Activated CD8-positive, alpha-beta T cell treated with anti-CD3 and anti-CD28 coated beads, Interleukin-2, amount 10 ng/mL, durations not matched to agents 7 days and 5 days (primary cell): Measurements from ENCODE around the gene HNRNPU. TPM values are rescaled to one million over a fixed set of nuclear protein-coding genes. Genes with fewer than 3 reads are reported as not detected.
"Not testable (repeated sequence)": the region's sequence is repeated elsewhere in the genome, so short reads cannot be mapped to it uniquely, and the experiment has no call there.

ENCODE experiments used
- ATAC-seq: fragments of 150-1000 bp; cut with Tn5 transposase; one replicate; pipeline ENCODE4 v1.10.0; 2021; ENCODE audit warnings: moderate library complexity
- CTCF ChIA-PET: fragments of 350-600 bp; sonication (Branson Sonifier 250); formaldehyde crosslinking; loops from one replicate; lab custom pipeline; 2021; ENCODE audit warnings: antibody characterized with exemption; lab: Charles Lee
- POLR2A ChIA-PET: fragments of 350-600 bp; sonication (Branson Sonifier 250); formaldehyde crosslinking; loops from one replicate; lab custom pipeline; 2021; ENCODE audit warnings: antibody characterized with exemption; lab: Charles Lee
- DNase-seq: peaks from one replicate; pipeline ENCODE4 v3.0.0-alpha.2; 2020
- H3K27ac Mint-ChIP-seq: one replicate; pipeline ENCODE4 v1.8.0; 2021; ENCODE audit warnings: mild to moderate bottlenecking, mixed read lengths
- H3K27me3 Mint-ChIP-seq: one replicate; pipeline ENCODE4 v1.8.0; 2021; ENCODE audit warnings: low read depth, mixed read lengths
- H3K36me3 Mint-ChIP-seq: one replicate; pipeline ENCODE4 v1.8.0; 2021; ENCODE audit warnings: low read depth, mixed read lengths
- H3K4me1 Mint-ChIP-seq: one replicate; pipeline ENCODE4 v1.8.0; 2021; ENCODE audit warnings: low read depth, mixed read lengths
- H3K4me3 Mint-ChIP-seq: one replicate; pipeline ENCODE4 v1.8.0; 2021; ENCODE audit warnings: mild to moderate bottlenecking, mixed read lengths
- H3K9me3 Mint-ChIP-seq: one replicate; pipeline ENCODE4 v1.8.0; 2022; ENCODE audit warnings: mixed read lengths; ENCODE audit not compliant: insufficient read depth
- total RNA-seq, 2 experiments: library from RNA; stranded (reverse); gene quantifications; one replicate each; pipeline ENCODE4 v1.2.3, GENCODE V29; 2021

The HNRNPU gene
- total RNA-seq, 2 experiments from 2014 or later = 432 to 435 TPM

DNA sequence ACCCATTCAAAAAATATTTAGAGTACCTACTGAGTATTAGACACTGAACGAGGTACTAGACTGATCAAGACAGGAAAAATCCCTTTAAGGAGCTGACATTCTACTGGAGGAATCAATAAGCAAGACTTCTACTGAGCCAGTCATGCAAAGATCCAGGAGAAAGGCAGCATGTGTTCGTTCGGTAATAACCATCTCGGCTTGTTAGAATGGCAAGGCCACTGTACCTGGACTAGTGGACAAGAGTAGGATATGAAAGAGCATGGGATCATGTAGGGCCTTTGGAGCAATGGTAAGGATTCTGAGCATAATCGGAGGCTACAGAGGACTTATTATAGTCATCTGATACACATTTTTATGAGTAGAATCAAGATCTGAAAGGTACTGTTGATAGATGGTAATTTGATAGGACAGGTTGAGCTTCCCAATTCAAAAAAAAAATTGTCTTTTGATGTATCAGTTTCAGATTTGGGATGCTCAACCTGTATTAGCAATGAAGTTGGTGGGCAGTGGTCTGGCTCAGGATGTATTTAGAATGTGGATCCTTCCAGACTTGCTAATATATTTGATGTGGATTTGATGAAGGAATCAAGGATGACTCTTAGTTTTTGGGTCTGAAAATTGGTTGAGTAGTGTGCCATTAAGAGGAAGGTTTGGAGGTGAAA lies 26.6 kb downstream of the HNRNPU start:
- ChIA-PET CTCF (interaction anchor here (1.1 to 2.6 kb wide), 5 partner anchors 19 to 205 kb away, joined by 3 to 17 read pairs (median 8); a partner anchor contains a TSS), POLR2A (interaction anchor here (5.2 to 12.0 kb wide), 2 partner anchors 17 to 26 kb away, joined by 163 to 180 read pairs; partner anchors contain the start of gene HNRNPU)
- DNase-seq (no peak), ATAC-seq (no peak)
- Mint-ChIP-seq H3K27me3 (no peaks in the 10 kb centered on the region), H3K36me3 (peaks cover 63% of the 10 kb centered on the region), H3K4me3 (peak overlapping the region; percentile 93), H3K27ac (peak overlapping the region; percentile 19), H3K9me3 (no peaks in the 10 kb centered on the region), H3K4me1 (peaks cover 67% of the 10 kb centered on the region)

DNA sequence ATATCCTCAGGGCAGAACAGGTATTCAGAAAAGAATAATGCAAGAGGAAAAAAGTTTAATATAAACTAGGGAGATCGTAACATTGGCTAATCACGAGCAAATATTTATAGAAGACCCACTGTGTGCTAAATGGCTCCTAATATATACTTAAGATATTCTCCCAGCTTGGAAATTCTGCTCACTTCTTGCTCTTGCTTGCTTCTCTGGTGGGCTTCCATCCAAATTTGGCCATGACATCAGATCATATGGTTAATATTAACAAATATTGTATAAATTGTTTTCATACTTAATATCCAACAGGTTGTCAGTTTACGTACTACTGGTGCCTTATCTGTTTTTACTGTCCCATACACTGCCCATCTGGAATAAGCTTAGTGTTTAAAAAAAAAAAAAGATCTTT lies 27.8 kb downstream of the HNRNPU start:
- no peaks in the 10 kb centered on the region for H3K9me3 Mint-ChIP-seq
- DNase-seq (no peak), ATAC-seq (no peak)
- H3K27me3 Mint-ChIP-seq = no peaks in the 10 kb centered on the region
- peak overlapping the region; percentile 93 for H3K4me3 Mint-ChIP-seq
- peaks cover 60% of the 10 kb centered on the region for H3K4me1 Mint-ChIP-seq
- ChIA-PET CTCF (interaction anchor here (1.1 to 2.8 kb wide), 6 partner anchors 20 to 206 kb away, joined by 3 to 21 read pairs (median 12); partner anchors contain the start of gene HNRNPU), POLR2A (interaction anchor here (0.6 to 12.0 kb wide), 7 partner anchors 10 to 236 kb away, joined by 3 to 180 read pairs (median 19); partner anchors contain the start of gene HNRNPU)
- H3K27ac Mint-ChIP-seq = peak overlapping the region; percentile 99
- peaks cover 55% of the 10 kb centered on the region for H3K36me3 Mint-ChIP-seq

DNA sequence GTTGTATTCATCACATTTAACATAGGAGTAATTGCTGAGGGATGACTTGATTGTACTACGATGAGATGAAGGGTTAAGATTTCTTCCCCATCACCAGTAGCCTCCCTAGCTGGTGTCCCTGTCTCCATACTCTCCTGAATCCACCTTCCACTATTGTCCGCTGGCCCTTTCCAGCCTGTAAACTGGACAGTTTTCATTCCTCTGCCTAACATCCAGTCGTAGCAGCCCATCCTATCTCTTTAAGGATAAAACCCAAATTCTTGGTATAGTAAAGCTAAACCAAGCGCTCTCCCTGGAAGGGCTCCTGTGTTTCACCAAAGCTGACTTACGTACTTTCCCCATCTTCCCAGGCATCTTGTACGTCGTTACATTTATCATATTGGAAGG lies 28.2 kb downstream of the HNRNPU start:
- H3K27me3 Mint-ChIP-seq = no peaks in the 10 kb centered on the region
- CTCF ChIA-PET = interaction anchor here (1.0 to 2.8 kb wide), 5 partner anchors 20 to 207 kb away, joined by 5 to 21 read pairs (median 15); partner anchors contain the start of gene HNRNPU
- ATAC-seq (no peak), DNase-seq (no peak)
- H3K4me3 Mint-ChIP-seq = peak overlapping the region; percentile 93
- H3K36me3 Mint-ChIP-seq = peaks cover 50% of the 10 kb centered on the region
- POLR2A ChIA-PET = interaction anchor here (0.6 to 12.0 kb wide), 12 partner anchors 8 to 236 kb away, joined by 3 to 180 read pairs (median 8); partner anchors contain the start of gene HNRNPU
- H3K4me1 Mint-ChIP-seq = peaks cover 56% of the 10 kb centered on the region
- no peaks in the 10 kb centered on the region for H3K9me3 Mint-ChIP-seq
- peak overlapping the region; percentile 99 for H3K27ac Mint-ChIP-seq

DNA sequence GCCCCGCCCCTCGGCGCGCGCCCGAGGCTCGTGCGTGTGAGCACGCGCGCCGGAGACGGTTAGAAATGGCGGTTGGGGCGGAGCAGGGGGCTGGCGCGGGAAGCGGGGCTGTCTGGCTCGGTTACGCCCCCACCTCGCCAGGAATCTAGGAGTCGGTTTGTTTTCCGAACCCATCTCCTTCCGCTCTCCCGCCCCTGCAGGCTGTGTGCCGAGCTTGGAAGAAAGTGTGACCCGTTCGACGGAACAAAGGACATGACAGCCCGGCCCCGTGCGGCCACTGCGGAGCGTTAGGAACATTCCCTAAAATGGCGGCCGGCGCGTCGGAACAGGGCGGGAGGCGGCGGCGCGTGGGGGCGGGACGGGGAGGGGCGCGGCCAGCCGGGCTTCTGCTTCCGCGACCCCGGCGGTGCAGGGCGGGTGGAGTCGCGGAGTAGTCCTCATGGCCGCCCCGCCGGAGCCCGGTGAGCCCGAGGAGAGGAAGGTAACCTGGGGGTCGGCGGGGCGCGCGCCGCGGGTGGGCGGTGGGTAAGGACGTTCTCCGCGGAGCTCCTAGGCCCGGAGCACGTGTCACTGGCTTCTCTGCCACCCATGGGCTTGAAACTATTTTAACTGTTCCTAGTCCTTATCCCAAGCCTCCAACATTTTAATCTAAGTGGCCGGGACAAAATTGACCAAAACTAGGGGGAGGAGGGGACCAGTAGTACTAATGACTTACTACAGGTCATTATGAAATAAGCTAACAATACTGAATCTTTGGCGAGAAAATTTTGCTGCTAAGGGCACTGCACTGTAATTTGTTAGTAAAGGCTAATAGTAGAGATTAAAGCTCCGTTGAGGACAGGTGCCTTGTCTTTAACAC lies 28.8 kb downstream of the HNRNPU start, which contains the start of gene COX20:
Gene COX20 (plus strand): TSS at position 383 of the 859 bp plus-strand sequence. CDS start 57 bp downstream, at position 440.
- Mint-ChIP-seq H3K36me3 (peaks cover 44% of the 10 kb centered on the region), H3K27ac (peak within 1 kb of the TSS; percentile 99), H3K27me3 (no peaks in the 10 kb centered on the region), H3K9me3 (no peaks in the 10 kb centered on the region), H3K4me3 (peak within 1 kb of the TSS; percentile 93), H3K4me1 (peaks cover 50% of the 10 kb centered on the region)
- peak; percentile 90 for DNase-seq
- ChIA-PET POLR2A (interaction anchor here (0.7 to 12.0 kb wide), 13 partner anchors 8 to 376 kb away, joined by 3 to 180 read pairs (median 6); partner anchors contain the start of gene HNRNPU), CTCF (interaction anchor here (0.7 to 2.8 kb wide), 8 partner anchors 21 to 207 kb away, joined by 3 to 21 read pairs (median 12); partner anchors contain the start of gene HNRNPU)
- ATAC-seq = peak; percentile 70

DNA sequence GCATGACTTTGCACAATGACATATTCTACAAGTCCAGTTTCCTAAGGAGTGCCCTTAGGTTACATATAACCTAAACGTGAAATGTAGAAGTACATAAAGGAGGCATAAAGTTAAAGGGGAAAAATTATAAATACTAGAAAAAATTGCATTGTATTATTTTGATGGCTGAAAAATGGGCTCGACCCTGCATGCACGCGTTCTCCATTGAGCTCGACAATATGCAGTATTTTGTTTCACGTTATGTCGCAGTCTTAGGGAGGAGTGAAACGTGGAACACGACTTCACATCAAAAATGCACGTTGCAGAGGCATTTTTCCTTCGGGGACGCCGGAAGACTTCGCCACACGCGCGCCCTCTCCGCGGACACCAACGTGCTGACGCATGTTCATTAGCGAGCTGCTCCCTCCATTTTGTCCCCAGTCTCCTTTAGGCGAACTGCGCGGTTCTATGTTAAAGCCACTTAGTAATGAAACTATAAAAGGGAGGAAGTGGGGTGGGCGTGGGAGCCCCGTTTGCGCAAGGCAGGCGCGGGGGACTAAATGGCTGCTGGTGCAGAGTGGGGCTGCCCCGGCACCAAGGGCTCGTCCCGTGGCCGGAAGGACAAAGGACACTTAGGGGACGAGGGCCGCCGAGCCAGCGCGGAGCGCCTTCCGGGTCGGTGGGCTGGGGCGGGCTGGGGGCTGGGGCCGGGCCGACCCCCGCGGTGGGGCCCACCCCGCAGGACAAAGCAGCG lies 29.6 kb downstream of the HNRNPU start:
- ATAC-seq = peak; percentile 81
- ChIA-PET POLR2A (interaction anchor here (0.6 to 12.0 kb wide), 15 partner anchors 9 to 1732 kb away, joined by 3 to 180 read pairs (median 5); partner anchors contain the start of genes CNST, HNRNPU and TFB2M), CTCF (interaction anchor here (1.0 to 2.8 kb wide), 6 partner anchors 17 to 208 kb away, joined by 3 to 18 read pairs (median 6); partner anchors contain the start of gene HNRNPU)
- Mint-ChIP-seq H3K4me3 (peak overlapping the region; percentile 93), H3K27me3 (no peaks in the 10 kb centered on the region), H3K27ac (peak overlapping the region; percentile 99), H3K9me3 (no peaks in the 10 kb centered on the region), H3K36me3 (peaks cover 38% of the 10 kb centered on the region), H3K4me1 (peaks cover 43% of the 10 kb centered on the region)
- DNase-seq = peak; percentile 94

DNA sequence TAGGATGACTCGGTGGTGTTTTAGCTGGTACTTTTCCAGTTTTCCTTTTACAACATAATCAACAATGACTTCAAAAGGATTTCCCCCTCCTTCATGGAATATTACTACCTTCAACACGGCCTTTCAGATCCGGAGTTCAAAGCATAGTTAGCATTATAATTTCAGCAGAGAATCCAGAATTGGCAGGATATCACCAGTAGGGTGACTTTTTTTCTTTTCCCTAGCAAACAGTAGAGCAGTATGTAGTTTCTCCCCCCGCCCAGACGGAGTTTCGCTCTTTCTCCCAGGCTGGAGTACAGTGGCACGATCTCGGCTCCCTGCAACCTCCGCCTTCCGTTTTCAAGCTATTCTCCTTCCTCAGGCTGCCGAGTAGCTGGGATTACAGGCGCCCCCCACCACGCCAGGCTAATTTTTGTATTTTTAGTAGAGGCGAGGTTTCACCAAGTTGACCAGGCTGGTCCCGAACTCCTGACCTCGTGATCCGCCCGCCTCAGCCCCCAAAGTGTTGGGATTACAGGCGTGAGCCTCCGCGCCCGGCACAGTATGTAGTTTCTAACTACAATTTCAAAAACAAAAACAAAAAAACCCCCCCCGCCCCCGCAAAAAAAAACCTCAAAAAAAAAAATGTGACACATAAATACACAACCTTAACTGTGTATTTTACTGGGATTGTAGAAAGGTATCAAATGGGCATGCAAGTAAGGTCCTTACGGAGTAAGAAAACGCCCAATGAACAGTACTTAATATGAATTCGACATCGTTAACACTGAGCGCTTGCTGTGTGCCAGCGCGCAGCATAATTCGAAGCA lies 30.4 kb downstream of the HNRNPU start:
- Mint-ChIP-seq H3K9me3 (no peaks in the 10 kb centered on the region), H3K36me3 (peaks cover 30% of the 10 kb centered on the region), H3K27ac (peak overlapping the region; percentile 99), H3K4me1 (peaks cover 36% of the 10 kb centered on the region), H3K27me3 (no peaks in the 10 kb centered on the region), H3K4me3 (peak overlapping the region; percentile 93)
- ChIA-PET POLR2A (interaction anchor here (0.6 to 12.0 kb wide), 13 partner anchors 10 to 1733 kb away, joined by 3 to 180 read pairs (median 5); partner anchors contain the start of genes CNST, HNRNPU and TFB2M), CTCF (interaction anchor here (1.0 to 2.3 kb wide), 7 partner anchors 9 to 209 kb away, joined by 3 to 18 read pairs (median 3); partner anchors contain the start of gene HNRNPU)
- ATAC-seq (peak; percentile 14), DNase-seq (peak; percentile 56)

DNA sequence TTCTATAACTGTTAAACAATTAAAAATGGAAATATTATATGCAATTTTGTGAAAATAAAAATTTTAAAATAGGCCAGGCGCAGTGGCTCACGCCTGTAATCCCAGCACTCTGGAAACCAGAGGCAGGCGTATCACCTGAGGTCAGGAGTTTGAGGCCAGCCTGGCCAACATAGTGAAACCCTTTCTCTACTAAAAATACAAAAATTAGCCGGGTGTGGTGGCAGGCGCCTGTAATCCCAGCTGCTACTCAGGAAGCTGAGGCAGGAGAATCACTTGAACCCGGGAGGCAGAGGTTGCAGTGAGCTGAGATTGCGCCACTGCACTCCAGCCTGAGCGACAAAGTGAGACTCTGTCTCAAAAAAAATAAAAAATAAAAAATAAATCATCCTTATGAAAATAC lies 31.1 kb downstream of the HNRNPU start:
- not testable (repeated sequence) for H3K9me3 Mint-ChIP-seq, H3K27me3 Mint-ChIP-seq, H3K27ac Mint-ChIP-seq, DNase-seq, ATAC-seq
- peaks cover 29% of the 10 kb centered on the region for H3K4me1 Mint-ChIP-seq
- H3K4me3 Mint-ChIP-seq = peak overlapping the region; percentile 93
- peaks cover 23% of the 10 kb centered on the region for H3K36me3 Mint-ChIP-seq
- ChIA-PET POLR2A (interaction anchor here (1.4 to 12.0 kb wide), 4 partner anchors 21 to 372 kb away, joined by 3 to 180 read pairs (median 88); partner anchors contain the start of gene HNRNPU), CTCF (interaction anchor here (1.1 to 2.3 kb wide), 5 partner anchors 8 to 209 kb away, joined by 3 to 18 read pairs (median 5); partner anchors contain the start of gene HNRNPU)

DNA sequence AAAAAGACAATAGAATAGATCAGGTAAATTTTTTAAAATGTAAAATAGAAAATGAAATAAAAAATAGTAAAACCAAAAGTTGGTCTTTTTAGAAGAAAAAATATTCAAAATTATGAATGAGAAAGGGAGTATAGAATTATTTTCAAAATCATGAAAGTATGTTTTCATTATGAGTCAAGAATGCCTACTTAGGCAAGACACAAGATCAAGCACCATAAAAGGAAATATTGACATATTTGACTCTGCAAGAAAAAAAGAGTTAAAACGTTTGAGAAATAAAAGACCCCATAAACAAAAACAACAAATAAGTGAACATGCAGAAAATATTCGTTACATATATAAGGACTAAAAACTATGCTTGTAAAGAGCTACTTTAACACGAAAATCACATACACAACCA lies 33.7 kb downstream of the HNRNPU start:
- POLR2A ChIA-PET = interaction anchor here (1.2 to 2.7 kb wide), 2 partner anchors 33 to 140 kb away, joined by 3 to 10 read pairs; partner anchors contain the start of gene HNRNPU
- Mint-ChIP-seq H3K4me1 (peaks cover 8% of the 10 kb centered on the region), H3K27me3 (no peaks in the 10 kb centered on the region), H3K4me3 (no peak overlapping the region), H3K36me3 (peaks cover under 1% of the 10 kb centered on the region), H3K9me3 (no peaks in the 10 kb centered on the region), H3K27ac (no peak overlapping the region)
- ATAC-seq = no peak
- CTCF ChIA-PET = interaction anchor here (0.6 to 4.0 kb wide), 6 partner anchors 29 to 411 kb away, joined by 3 to 13 read pairs (median 4); no protein-coding TSS in a partner anchor
- DNase-seq = no peak

DNA sequence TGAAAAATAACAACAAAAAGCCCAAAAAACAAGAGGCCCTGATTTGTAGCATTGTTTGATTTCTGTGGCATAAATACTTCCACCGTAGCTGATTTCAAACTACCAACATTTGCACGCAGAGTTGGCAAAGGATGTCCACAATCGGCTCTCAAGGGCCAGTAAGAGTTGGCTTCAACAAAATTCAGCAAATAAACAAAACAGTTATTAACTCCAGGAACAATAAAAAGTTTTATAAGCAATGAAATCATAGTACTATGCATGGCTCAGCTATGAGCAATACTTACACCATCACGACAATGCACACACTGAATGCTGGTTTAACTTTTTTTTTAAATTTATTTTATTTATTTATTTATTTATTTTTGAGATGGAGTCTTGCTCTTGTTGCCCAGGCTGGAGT lies 37.6 kb downstream of the HNRNPU start:
- ATAC-seq (no peak), DNase-seq (no peak)
- no peaks in the 10 kb centered on the region for H3K9me3 Mint-ChIP-seq
- CTCF ChIA-PET = interaction anchor here (1.5 kb wide), 1 partner anchor 216 kb away, joined by 8 read pairs; no protein-coding TSS in a partner anchor
- H3K36me3 Mint-ChIP-seq = no peaks in the 10 kb centered on the region
- H3K27me3 Mint-ChIP-seq = peaks cover 4% of the 10 kb centered on the region
- POLR2A ChIA-PET = no interaction called here
- no peaks in the 10 kb centered on the region for H3K4me1 Mint-ChIP-seq
- H3K27ac Mint-ChIP-seq = no peak overlapping the region
- no peak overlapping the region for H3K4me3 Mint-ChIP-seq

DNA sequence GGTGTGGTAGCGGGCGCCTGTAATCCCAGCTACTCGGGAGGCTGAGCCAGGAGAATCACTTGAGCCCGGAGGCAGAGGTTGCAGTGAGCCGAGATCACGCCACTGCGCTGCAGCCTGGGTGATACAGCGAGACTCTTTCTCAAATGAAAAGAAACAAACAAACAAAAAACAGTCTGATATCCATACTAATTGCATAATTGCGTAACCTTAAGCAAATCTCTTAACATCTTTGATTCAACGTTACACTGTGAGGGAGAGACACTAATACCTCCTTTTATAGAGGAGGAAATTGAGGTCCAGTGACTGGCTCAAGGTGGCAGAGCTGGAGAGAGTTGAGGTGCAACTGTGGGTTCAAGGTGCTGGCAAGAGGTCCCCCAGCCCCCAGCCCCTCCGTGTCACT lies 41.5 kb downstream of the HNRNPU start:
- H3K36me3 Mint-ChIP-seq = no peaks in the 10 kb centered on the region
- H3K9me3 Mint-ChIP-seq = no peaks in the 10 kb centered on the region
- DNase-seq (no peak), ATAC-seq (no peak)
- no peak overlapping the region for H3K4me3 Mint-ChIP-seq
- peaks cover 4% of the 10 kb centered on the region for H3K27me3 Mint-ChIP-seq
- POLR2A ChIA-PET = no interaction called here
- H3K4me1 Mint-ChIP-seq = no peaks in the 10 kb centered on the region
- H3K27ac Mint-ChIP-seq = no peak overlapping the region
- CTCF ChIA-PET = no interaction called here
